GM10248 (cell line): Measurements from ENCODE around the gene ARPC3.
"Not testable (repeated sequence)": the region's sequence is repeated elsewhere in the genome, so short reads cannot be mapped to it uniquely, and the experiment has no call there.

ENCODE experiments used
- CTCF ChIA-PET: fragments of 300-600 bp; sonication (Branson Sonifier 250); formaldehyde crosslinking; extraction: SDS; loops from one replicate; lab custom pipeline; 2021; ENCODE audit warnings: antibody characterized with exemption; lab: Yijun Ruan, JAX
- POLR2A ChIA-PET: fragments of 350-650 bp; sonication (Branson Sonifier 250); formaldehyde crosslinking; extraction: SDS; loops from one replicate; lab custom pipeline; 2020; ENCODE audit warnings: antibody characterized with exemption; lab: Yijun Ruan, JAX
- DNase-seq: peaks from one replicate; pipeline ENCODE4 v3.0.0; 2012; ENCODE audit errors: extremely low spot score
- CTCF ChIP-seq: IDR thresholded peaks from 2 replicates; pipeline ENCODE4 v1.5.1; 2012; ENCODE audit warnings: mild to moderate bottlenecking, low read depth; ENCODE audit errors: extremely low read depth, missing control alignments, control extremely low read depth

The ARPC3 gene

GRCh38 chr12:110421159-110421661 lies 28.9 kb downstream of the ARPC3 start:
- no peak for DNase-seq
- TF ChIP-seq CTCF: no peak
- POLR2A ChIA-PET: interaction anchor here (0.5 to 1.2 kb wide), 2 partner anchors 10 to 27 kb away, joined by 4 to 14 read pairs; no protein-coding TSS in a partner anchor
- CTCF ChIA-PET: interaction anchor here (1.0 to 4.1 kb wide), 3 partner anchors 10 to 71 kb away, joined by 4 to 36 read pairs (median 4); partner anchors contain the start of gene ARPC3

GRCh38 chr12:110420644-110421043 lies 29.5 kb downstream of the ARPC3 start:
- DNase-seq, POLR2A ChIA-PET: not testable (repeated sequence)
- CTCF ChIA-PET: interaction anchor here (0.8 to 4.1 kb wide), 3 partner anchors 11 to 321 kb away, joined by 3 to 36 read pairs (median 4); no protein-coding TSS in a partner anchor

GRCh38 chr12:110417113-110417512 lies 33.0 kb downstream of the ARPC3 start:
- POLR2A ChIA-PET, DNase-seq: not testable (repeated sequence)
- CTCF ChIA-PET: interaction anchor here (1.2 to 3.4 kb wide), 3 partner anchors 14 to 69 kb away, joined by 3 to 20 read pairs (median 3); partner anchors contain the start of gene ARPC3

- DNase-seq, POLR2A ChIA-PET, CTCF ChIA-PET: not testable (repeated sequence)
These were observed 40.1 kb downstream of the ARPC3 start for GRCh38 chr12:110410086-110410485.

GRCh38 chr12:110405126-110405662 lies 44.9 kb downstream of the ARPC3 start:
- POLR2A ChIA-PET, DNase-seq: not testable (repeated sequence)
- CTCF ChIA-PET: interaction anchor here (0.7 to 1.3 kb wide), 3 partner anchors 11 to 26 kb away, joined by 3 to 5 read pairs (median 4); no protein-coding TSS in a partner anchor

- TF ChIP-seq CTCF: no peak
These were observed 46.0 kb downstream of the ARPC3 start for GRCh38 chr12:110403976-110404682.

GRCh38 chr12:110403146-110403975 lies 46.8 kb downstream of the ARPC3 start, which contains the start of gene ANAPC7:
Gene ANAPC7 (minus strand): TSS chr12:110403708. CDS start chr12:110403627, 81 bp downstream.
- ChIA-PET POLR2A (no interaction called here), CTCF (no interaction called here)
- DNase-seq: peak; percentile 93
- no peak for TF ChIP-seq CTCF

More at GRCh38 chr12:110403976-110404682, 46.0 kb downstream of the ARPC3 start:
- DNase-seq: peak; percentile 87
- ChIA-PET POLR2A (no interaction called here), CTCF (interaction anchor here (0.7 to 1.0 kb wide), 2 partner anchors 12 to 27 kb away, joined by 3 to 5 read pairs; no protein-coding TSS in a partner anchor)
